GM12892 (cell line): ENCODE results near the gene HSD17B2.

Experiments
- POLR2A ChIP-seq: IDR thresholded peaks from 2 replicates; pipeline ENCODE4 v1.6.1; 2011; ENCODE audit warnings: low read depth, low read length, control low read depth
- POLR2AphosphoS5 ChIP-seq: IDR thresholded peaks from 2 replicates; pipeline ENCODE4 v1.6.1; 2011; ENCODE audit warnings: low read depth, low read length, control low read depth
- TAF1 ChIP-seq: IDR thresholded peaks from 2 replicates; pipeline ENCODE4 v1.6.1; 2011; ENCODE audit warnings: low read depth, mild to moderate bottlenecking, control low read depth, low read length, borderline replicate concordance

DNA sequence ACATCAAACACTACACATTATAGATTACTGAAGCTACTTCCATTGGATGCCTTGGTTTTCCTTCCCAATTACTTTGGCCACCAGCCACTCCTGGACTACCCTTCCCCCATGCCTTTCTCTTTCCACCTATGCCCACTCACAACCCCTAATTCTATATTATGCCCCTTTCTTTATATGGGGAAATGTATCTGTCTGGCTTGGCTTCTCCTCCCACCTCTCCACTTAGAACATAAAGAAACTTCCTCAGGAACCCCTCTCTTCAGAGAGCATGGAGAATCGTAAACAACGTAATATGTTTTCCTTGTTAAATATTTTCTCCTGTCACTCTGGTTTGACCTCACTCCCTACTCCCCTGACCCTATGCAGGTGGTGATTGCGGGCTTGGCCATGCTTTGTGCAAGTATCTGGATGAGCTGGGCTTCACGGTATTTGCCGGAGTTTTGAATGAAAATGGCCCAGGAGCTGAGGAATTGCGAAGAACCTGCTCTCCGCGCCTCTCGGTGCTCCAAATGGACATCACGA lies 32.8 kb downstream of the HSD17B2 start:
- TF ChIP-seq TAF1 (no peak), POLR2AphosphoS5 (no peak), POLR2A (no peak)
